ENCODE data around the gene GZMM.
"Not testable (repeated sequence)": the region's sequence is repeated elsewhere in the genome, so short reads cannot be mapped to it uniquely, and the experiment has no call there.

Gene GZMM

DNA sequence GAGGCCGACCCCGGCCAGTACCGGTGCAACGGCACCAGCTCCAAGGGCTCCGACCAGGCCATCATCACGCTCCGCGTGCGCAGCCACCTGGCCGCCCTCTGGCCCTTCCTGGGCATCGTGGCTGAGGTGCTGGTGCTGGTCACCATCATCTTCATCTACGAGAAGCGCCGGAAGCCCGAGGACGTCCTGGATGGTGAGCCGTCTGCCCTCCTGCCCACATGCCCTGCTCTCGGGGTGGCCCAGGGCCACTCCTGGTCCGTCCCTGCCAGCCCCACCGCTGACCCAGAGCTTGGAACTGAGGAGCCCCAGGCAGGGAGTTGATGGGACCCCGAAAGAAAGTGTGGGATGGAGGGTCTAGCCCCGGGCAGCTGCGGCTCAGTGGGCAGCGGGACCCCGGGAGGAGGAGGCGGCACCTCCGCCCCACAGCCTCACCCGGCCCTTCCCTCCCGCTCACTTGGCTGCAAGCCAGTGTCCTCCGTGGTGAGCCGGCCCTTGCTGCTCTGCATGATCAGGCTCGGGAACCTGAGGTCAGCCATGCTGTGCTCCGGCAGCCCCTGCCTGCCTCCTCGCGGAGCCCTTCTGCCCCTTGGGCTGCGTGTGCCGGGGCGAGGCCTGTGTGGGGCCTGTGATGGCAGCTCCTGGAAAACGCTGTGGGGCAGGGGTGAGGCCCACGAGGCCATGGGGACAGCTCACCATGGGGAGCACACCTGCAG, 37.7 kb downstream of the GZMM start:
- Histone ChIP-seq H3K9me3 (ENCODE audit: low read length) (no peaks in the 10 kb centered on the region), H3K27me3 (ENCODE audit: insufficient read depth, low read length) (no peaks in the 10 kb centered on the region), H2AFZ (ENCODE audit: low read depth, low read length) (no peak overlapping the region), H3K4me1 (ENCODE audit: insufficient read depth, low read length) (no peaks in the 10 kb centered on the region), H3K4me3 (ENCODE audit: low read length) (no peak overlapping the region), H3K36me3 (ENCODE audit: insufficient read depth, low read length) (peaks cover 49% of the 10 kb centered on the region)

DNA sequence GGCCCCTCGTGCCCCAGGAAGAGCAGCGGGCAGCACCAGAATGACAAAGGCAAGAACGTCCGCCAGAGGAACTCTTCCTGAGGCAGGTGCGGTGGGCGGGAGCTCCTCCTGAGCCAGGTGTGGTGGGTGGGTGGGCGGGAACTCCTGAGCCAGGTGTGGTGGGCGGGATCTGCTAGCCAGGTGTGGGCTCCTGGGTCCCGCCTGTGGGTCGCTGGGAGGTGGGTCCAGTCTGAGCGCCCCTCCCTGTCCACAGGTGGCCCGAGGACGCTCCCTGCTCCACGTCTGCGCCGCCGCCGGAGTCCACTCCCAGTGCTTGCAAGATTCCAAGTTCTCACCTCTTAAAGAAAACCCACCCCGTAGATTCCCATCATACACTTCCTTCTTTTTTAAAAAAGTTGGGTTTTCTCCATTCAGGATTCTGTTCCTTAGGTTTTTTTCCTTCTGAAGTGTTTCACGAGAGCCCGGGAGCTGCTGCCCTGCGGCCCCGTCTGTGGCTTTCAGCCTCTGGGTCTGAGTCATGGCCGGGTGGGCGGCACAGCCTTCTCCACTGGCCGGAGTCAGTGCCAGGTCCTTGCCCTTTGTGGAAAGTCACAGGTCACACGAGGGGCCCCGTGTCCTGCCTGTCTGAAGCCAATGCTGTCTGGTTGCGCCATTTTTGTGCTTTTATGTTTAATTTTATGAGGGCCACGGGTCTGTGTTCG, 38.8 kb downstream of the GZMM start:
- Histone ChIP-seq H3K36me3 (ENCODE audit: insufficient read depth, low read length) (peaks cover 42% of the 10 kb centered on the region), H3K4me3 (ENCODE audit: low read length) (no peak overlapping the region), H2AFZ (ENCODE audit: low read depth, low read length) (no peak overlapping the region), H3K9me3 (ENCODE audit: low read length) (no peaks in the 10 kb centered on the region), H3K4me1 (ENCODE audit: insufficient read depth, low read length) (no peaks in the 10 kb centered on the region), H3K27me3 (ENCODE audit: insufficient read depth, low read length) (no peaks in the 10 kb centered on the region)

DNA sequence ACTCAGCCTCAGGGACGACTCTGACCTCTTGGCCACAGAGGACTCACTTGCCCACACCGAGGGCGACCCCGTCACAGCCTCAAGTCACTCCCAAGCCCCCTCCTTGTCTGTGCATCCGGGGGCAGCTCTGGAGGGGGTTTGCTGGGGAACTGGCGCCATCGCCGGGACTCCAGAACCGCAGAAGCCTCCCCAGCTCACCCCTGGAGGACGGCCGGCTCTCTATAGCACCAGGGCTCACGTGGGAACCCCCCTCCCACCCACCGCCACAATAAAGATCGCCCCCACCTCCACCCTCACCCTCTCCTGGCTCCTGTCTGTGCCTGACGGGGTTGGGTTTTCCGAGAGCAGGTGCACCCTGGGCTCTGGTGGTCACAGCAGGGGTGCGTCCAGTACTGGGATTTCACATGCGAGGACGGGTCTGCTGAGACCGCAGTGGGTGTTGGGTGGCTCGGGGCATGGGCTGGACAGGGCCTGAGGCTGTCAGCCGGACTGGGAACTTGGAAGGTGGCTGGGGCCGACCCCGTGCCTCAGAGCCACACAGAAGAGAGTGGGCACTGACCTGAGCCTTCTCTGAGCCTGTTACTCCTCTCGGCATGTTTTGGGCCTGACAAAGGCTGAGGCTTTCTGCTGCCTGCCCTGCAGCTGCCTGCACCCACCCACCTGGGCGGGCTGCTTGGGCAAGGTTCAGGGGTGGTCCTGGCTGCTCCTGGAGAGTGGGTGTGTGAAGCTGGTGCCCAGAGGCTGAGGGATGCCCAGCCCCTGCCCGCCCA, 39.5 kb downstream of the GZMM start:
- Histone ChIP-seq H3K36me3 (ENCODE audit: insufficient read depth, low read length) (peaks cover 35% of the 10 kb centered on the region), H3K9me3 (ENCODE audit: low read length) (no peaks in the 10 kb centered on the region), H3K4me1 (ENCODE audit: insufficient read depth, low read length) (no peaks in the 10 kb centered on the region), H3K4me3 (ENCODE audit: low read length) (no peak overlapping the region), H3K27me3 (ENCODE audit: insufficient read depth, low read length) (peaks cover under 1% of the 10 kb centered on the region), H2AFZ (ENCODE audit: low read depth, low read length) (no peak overlapping the region)

DNA sequence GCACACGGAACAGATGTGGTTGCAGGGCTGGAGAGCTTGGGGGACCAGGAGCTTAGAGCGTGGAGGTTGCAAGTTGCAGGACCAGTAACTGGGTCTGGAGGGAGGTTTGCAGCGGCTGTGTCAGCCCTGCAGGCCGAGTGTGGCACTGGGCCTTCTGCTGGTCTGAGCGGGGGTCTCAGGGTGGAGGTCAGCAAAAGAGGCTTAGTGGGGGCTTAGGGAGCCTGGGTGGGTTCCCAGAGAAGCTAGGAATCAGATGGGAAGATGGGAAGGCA, 40.1 kb downstream of the GZMM start:
- H3K4me3 ChIP-seq (ENCODE audit: low read length): no peak overlapping the region
- no peaks in the 10 kb centered on the region for H3K4me1 ChIP-seq (ENCODE audit: insufficient read depth, low read length)
- no peak overlapping the region for H2AFZ ChIP-seq (ENCODE audit: low read depth, low read length)
- H3K36me3 ChIP-seq (ENCODE audit: insufficient read depth, low read length): peaks cover 35% of the 10 kb centered on the region
- H3K27me3 ChIP-seq (ENCODE audit: insufficient read depth, low read length): peaks cover 5% of the 10 kb centered on the region
- H3K9me3 ChIP-seq (ENCODE audit: low read length): no peaks in the 10 kb centered on the region

DNA sequence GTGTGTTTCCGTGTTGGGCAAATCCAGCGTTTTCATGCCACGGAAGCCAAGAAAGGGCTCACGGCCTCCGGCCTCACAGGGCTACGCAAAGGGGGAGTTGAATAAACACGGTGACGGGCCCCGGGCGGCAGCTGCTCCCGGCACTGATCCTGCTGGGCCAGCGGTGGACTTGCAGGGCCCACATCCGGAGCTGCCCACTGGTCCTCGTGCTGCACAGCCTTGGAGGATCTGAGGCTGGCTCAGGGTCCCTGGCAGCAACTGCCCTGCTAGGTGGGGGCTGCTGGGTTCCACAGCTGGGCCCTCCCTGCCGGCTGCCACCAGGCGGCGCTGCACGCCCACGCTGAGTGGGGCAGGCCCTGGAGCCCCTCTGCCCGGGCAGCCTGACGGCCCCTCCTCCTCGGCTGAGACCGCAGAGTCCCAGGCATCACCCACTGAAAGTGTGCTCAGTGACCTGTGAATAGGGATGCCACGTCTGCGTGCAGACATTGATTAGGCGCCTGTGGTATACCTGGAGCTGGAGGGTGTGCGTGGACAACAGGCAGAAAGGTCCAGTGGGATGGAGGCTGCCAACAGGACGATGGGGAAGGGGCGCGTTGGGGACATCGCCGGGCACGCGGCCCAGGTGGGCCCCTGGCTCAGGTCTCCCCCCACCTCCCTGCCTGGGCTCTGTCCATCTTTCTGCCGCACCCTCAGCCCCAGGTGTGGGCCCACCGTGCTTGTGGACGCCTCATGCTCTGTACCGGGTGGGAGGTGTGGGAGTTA, 40.6 kb downstream of the GZMM start:
- H3K27me3 ChIP-seq (ENCODE audit: insufficient read depth, low read length): peaks cover 10% of the 10 kb centered on the region
- H3K4me1 ChIP-seq (ENCODE audit: insufficient read depth, low read length): peaks cover 3% of the 10 kb centered on the region
- no peaks in the 10 kb centered on the region for H3K9me3 ChIP-seq (ENCODE audit: low read length)
- H2AFZ ChIP-seq (ENCODE audit: low read depth, low read length): no peak overlapping the region
- peaks cover 30% of the 10 kb centered on the region for H3K36me3 ChIP-seq (ENCODE audit: insufficient read depth, low read length)
- no peak overlapping the region for H3K4me3 ChIP-seq (ENCODE audit: low read length)

DNA sequence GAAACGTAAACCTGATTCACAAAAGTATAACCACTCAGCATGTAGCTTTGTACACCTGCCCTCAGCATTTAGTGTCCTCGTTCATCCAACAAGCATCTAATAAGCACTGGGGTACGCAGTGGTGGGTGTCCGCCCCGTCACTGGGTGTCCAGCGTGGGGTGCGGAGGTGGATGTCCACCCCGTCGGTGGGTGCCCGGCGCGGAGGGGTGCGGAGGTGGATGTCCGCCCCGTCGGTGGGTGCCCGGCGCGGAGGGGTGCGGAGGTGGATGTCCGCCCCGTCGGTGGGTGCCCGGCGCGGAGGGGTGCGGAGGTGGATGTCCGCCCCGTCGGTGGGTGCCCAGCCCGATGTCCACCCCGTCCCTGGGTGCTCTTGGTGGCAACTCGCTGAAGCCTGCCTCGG, 41.3 kb downstream of the GZMM start:
- H3K36me3 ChIP-seq (ENCODE audit: insufficient read depth, low read length): peaks cover 26% of the 10 kb centered on the region
- not testable (repeated sequence) for H3K4me3 ChIP-seq (ENCODE audit: low read length); H2AFZ ChIP-seq (ENCODE audit: low read depth, low read length); H3K4me1 ChIP-seq (ENCODE audit: insufficient read depth, low read length); H3K27me3 ChIP-seq (ENCODE audit: insufficient read depth, low read length); H3K9me3 ChIP-seq (ENCODE audit: low read length)

DNA sequence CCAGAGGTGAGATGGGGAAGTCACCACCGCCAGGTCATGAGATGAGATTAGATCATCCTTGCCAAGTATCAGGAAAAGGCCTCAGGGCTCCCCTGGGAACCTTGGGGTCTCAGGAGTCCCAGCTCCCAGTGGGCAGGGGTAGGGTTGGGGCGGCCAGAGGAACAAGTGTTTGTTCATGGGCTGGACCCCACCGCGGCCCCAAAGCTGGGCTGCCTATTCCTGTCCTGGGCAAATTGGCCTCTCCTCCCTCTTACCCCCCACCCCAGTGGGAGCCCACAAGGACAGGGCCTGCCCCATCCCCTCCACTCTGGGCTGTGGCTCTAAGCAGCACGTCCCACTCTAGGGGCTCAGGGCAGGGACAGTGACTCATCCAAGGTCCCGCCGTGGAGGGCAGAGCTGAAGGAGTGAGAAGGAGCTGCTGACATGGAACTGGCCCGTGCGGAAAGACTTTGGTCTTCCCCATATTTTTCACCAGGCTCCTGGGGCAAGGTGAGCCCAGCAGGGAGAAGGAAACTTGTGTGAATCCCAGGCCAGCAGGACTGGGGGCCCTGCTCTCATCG, 41.8 kb downstream of the GZMM start:
- Histone ChIP-seq H3K4me3 (ENCODE audit: low read length) (no peak overlapping the region), H3K36me3 (ENCODE audit: insufficient read depth, low read length) (peaks cover 21% of the 10 kb centered on the region), H3K9me3 (ENCODE audit: low read length) (no peaks in the 10 kb centered on the region), H2AFZ (ENCODE audit: low read depth, low read length) (no peak overlapping the region), H3K27me3 (ENCODE audit: insufficient read depth, low read length) (peaks cover 11% of the 10 kb centered on the region), H3K4me1 (ENCODE audit: insufficient read depth, low read length) (peaks cover 3% of the 10 kb centered on the region)

DNA sequence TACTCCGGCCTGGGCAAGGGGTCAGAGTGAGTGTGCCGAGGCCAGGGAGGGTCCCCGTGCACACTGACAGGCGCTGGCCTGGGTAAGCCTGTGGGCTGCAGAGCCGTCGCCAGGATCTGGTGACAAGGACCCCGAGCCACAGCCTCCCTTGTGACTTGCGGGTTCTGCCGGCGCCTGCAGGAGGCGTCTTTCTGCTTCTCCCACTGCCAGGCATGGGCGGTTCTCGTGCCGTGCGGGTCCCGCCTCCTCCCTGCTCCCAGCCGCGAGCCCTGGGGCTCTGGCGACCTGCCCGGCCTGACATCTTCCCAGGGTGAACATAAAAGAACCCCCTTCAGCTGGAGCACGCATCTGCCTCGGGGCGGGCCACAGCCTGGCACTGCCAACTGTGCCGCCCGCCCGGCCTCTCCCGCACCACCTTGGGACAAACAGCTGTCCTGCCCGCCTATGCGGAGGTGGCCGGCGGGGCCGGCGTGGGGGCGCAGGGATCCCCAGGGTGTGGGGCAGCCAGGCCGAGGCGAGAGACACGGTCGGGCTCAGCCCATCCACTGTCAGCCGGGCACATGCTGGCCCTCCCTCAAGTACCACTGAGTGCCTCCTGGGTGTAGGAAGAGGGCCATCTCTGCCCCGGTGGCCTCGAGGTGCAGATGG, 44.4 kb downstream of the GZMM start:
- H3K36me3 ChIP-seq (ENCODE audit: insufficient read depth, low read length): peaks cover 5% of the 10 kb centered on the region
- H3K4me1 ChIP-seq (ENCODE audit: insufficient read depth, low read length): peaks cover 5% of the 10 kb centered on the region
- peaks cover 35% of the 10 kb centered on the region for H3K27me3 ChIP-seq (ENCODE audit: insufficient read depth, low read length)
- no peaks in the 10 kb centered on the region for H3K9me3 ChIP-seq (ENCODE audit: low read length)
- H3K4me3 ChIP-seq (ENCODE audit: low read length): no peak overlapping the region
- no peak overlapping the region for H2AFZ ChIP-seq (ENCODE audit: low read depth, low read length)

DNA sequence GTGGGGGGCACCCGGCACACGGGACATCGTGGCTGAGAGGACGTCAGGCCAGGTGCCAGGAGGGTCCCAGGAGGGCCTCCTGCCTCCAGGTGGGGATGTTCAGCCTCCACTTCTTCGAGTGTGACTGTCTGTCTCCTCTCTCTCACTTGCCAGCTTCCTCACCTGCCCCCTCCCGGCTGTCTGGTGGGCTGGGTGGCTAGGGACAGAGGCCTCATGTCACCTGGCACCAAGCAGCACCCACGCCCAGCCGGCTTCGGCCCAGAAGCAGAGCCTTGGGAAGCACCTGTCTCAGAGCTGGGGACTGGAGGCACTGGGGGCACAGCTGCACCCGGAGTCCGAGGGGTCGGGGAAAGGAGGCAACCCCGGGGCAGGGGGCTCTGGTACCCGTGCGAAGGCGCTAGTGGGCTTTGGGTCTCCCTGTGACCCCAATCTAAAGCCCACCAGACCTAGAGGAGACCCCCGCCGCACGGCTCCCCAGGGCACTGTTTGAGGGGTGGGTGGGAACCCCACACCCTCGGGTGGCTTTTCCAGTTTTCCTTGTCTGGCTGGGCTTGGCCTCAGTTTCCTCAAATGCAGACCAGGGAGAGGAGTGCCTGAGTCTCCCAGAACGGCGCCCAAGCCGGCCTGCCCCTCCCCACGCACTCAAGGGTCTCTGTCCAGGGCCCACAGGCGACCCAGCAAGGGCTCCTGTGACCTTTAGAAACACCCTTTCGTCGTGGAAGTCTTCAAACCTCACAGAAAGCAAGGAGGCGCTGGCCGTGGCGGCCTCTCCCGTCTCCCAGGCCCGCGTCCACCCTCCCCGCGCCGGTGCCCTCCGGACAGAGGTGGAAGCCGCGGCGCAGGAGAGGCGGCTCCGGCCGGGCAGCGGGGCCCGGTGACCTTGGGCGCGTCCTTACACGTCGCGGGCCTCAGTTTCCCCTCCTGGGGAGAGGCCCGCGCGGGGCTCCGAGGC, 45.2 kb downstream of the GZMM start:
- Histone ChIP-seq H3K36me3 (ENCODE audit: insufficient read depth, low read length) (no peaks in the 10 kb centered on the region), H2AFZ (ENCODE audit: low read depth, low read length) (no peak overlapping the region), H3K9me3 (ENCODE audit: low read length) (no peaks in the 10 kb centered on the region), H3K4me3 (ENCODE audit: low read length) (peak overlapping the region; percentile 22), H3K27me3 (ENCODE audit: insufficient read depth, low read length) (peaks cover 42% of the 10 kb centered on the region), H3K4me1 (ENCODE audit: insufficient read depth, low read length) (peaks cover 8% of the 10 kb centered on the region)

DNA sequence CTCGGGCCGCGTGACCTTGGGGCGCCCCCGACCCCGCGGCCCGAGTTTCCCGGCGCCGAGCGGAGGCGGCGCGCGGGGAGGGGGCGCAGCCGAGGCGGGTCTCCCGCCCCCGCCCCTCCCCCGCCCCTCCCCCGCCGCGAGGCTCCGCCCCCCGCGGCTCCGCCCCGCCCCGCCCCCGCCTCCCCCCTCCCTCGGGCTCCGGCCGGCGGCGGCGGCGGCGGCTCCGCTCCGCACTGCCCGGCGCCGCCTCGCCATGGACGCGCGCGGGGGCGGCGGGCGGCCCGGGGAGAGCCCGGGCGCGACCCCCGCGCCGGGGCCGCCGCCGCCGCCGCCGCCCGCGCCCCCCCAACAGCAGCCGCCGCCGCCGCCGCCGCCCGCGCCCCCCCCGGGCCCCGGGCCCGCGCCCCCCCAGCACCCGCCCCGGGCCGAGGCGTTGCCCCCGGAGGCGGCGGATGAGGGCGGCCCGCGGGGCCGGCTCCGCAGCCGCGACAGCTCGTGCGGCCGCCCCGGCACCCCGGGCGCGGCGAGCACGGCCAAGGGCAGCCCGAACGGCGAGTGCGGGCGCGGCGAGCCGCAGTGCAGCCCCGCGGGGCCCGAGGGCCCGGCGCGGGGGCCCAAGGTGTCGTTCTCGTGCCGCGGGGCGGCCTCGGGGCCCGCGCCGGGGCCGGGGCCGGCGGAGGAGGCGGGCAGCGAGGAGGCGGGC, 46.0 kb downstream of the GZMM start, which contains the start of gene HCN2:
HCN2 (plus strand) TSS at position 189 of the 703 bp plus-strand sequence; CDS start at position 254, 65 bp downstream.
- Histone ChIP-seq H3K9me3 (ENCODE audit: low read length) (no peaks in the 10 kb centered on the region), H3K27me3 (ENCODE audit: insufficient read depth, low read length) (peaks cover 50% of the 10 kb centered on the region), H3K4me3 (ENCODE audit: low read length) (peak within 1 kb of the TSS; percentile 42)

DNA sequence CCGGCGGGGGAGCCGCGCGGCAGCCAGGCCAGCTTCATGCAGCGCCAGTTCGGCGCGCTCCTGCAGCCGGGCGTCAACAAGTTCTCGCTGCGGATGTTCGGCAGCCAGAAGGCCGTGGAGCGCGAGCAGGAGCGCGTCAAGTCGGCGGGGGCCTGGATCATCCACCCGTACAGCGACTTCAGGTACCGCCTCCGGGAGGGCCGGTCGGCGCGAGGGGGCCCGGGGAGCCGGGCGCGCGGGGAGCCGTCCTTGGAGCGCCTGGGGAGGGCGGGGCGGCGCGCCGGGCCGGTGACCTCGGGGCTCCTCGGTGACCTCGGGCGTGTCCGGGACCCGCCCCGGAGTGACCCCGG, 46.5 kb downstream of the GZMM start:
- Histone ChIP-seq H3K9me3 (ENCODE audit: low read length) (no peaks in the 10 kb centered on the region), H3K4me3 (ENCODE audit: low read length) (peak overlapping the region; percentile 42), H3K36me3 (ENCODE audit: insufficient read depth, low read length) (no peaks in the 10 kb centered on the region), H3K27me3 (ENCODE audit: insufficient read depth, low read length) (peaks cover 54% of the 10 kb centered on the region), H2AFZ (ENCODE audit: low read depth, low read length) (no peak overlapping the region), H3K4me1 (ENCODE audit: insufficient read depth, low read length) (peaks cover 9% of the 10 kb centered on the region)

More for the DNA sequence above, 46.0 kb downstream of the GZMM start, which contains the start of gene HCN2:
- Histone ChIP-seq H2AFZ (ENCODE audit: low read depth, low read length) (no peak within 1 kb of the TSS), H3K36me3 (ENCODE audit: insufficient read depth, low read length) (no peaks in the 10 kb centered on the region), H3K4me1 (ENCODE audit: insufficient read depth, low read length) (peaks cover 9% of the 10 kb centered on the region)
